Spleen (tissue), 7 donors: ENCODE measurements around the gene CCDC93.

ENCODE experiments used
- POLR2A ChIP-seq, 3 donors: fragments of 450-650 bp; IDR thresholded peaks; one replicate each; pipeline ENCODE4 v1.5.1; 2017; ENCODE audit warnings: antibody characterized with exemption in 3 of 3, mild to moderate bottlenecking in 1 of 3
- TF ChIP-seq, protein P1 (sequence below), 11 experiments: fragments of 200-600 bp in 7 of 11; fragments of 450-650 bp in 4 of 11; sonication (generic) in 4 of 11; IDR thresholded peaks in 8 of 11; conservative IDR thresholded peaks in 3 of 11; 1 replicate in 7 of 11; 2 replicates in 4 of 11; pipeline versions ENCODE4 v1.4.0 to v1.8.0; 2016 to 2021; ENCODE audit warnings: antibody characterized with exemption in 11 of 11, inconsistent platforms in 4 of 11, mild to moderate bottlenecking in 1 of 11
- donor health status: DM: no; HTN: no; CAD: no; lungs with moderate emphysema.
- donor health status: DM: no; HTN: no; CAD: no.
- donor health status: DM: no; HTN: no; CAD: no.

DNA sequence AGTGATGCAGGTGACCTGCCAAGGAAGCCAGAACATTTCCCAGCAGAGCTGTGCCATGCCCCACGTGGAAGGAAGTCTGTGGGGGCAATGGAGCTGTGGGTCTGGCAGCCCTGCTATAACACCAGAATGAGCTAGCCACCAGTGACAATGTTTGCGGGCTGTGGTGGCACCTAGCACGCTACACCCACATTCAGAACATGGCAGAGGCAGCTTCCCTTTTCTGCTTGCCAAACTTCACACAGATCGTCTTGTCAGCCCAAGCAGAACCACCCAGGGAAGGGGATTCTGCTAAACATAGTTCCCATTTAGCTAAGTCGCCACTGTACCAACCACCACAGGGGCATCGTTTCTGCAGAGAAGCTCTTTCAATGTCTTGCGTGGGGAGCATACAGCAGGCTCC, 27.0 kb upstream of the CCDC93 start:
- TF ChIP-seq, protein P1, sequence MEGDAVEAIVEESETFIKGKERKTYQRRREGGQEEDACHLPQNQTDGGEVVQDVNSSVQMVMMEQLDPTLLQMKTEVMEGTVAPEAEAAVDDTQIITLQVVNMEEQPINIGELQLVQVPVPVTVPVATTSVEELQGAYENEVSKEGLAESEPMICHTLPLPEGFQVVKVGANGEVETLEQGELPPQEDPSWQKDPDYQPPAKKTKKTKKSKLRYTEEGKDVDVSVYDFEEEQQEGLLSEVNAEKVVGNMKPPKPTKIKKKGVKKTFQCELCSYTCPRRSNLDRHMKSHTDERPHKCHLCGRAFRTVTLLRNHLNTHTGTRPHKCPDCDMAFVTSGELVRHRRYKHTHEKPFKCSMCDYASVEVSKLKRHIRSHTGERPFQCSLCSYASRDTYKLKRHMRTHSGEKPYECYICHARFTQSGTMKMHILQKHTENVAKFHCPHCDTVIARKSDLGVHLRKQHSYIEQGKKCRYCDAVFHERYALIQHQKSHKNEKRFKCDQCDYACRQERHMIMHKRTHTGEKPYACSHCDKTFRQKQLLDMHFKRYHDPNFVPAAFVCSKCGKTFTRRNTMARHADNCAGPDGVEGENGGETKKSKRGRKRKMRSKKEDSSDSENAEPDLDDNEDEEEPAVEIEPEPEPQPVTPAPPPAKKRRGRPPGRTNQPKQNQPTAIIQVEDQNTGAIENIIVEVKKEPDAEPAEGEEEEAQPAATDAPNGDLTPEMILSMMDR (IDR thresholded peaks at IDR 0.05 in 8 of 11, conservative IDR thresholded peaks at IDR 0.05 in 3 of 11): no peak
- no peak for TF ChIP-seq POLR2A (IDR thresholded peaks at IDR 0.05)
